ENCODE measurements around the gene PIR. TPM values are rescaled to one million over a fixed set of nuclear protein-coding genes. Genes with fewer than 3 reads are reported as not detected.

The PIR gene
- total and polyA plus RNA-seq, 2 donors (not counting 3 experiments of a cell fraction or from before 2014, with no cell fraction given), result 89.0 to 108 TPM

GRCh38 chrX:15475486-15475885 lies 17.6 kb downstream of the PIR start:
- H3K9me1 ChIP-seq (replicated peaks; ENCODE audit: control insufficient read depth, extremely low read depth, insufficient read depth, low read length), result no peaks in the 10 kb centered on the region
- peak; percentile 41 for DNase-seq (ENCODE audit: low read depth, low spot score)
- no peaks in the 10 kb centered on the region for H4K20me1 ChIP-seq (replicated peaks; ENCODE audit: control insufficient read depth, extremely low read depth, insufficient read depth, low read length)
- H3K36me3 ChIP-seq (ENCODE audit: control insufficient read depth in 2 of 2, extremely low read depth in 1 of 2, insufficient read depth in 2 of 2, low read length in 2 of 2), result peaks cover 0 to 5% of the 10 kb centered on the region in 2 experiments
- peaks cover 19% of the 10 kb centered on the region for H3K4me1 ChIP-seq (ENCODE audit: control insufficient read depth, extremely low read depth, insufficient read depth, low read length)
- BruUV-seq (replicated peaks), result TSS peak; percentile 96
- H3K27ac ChIP-seq (ENCODE audit: insufficient read depth, low read depth, low read length), result peak overlapping the region; percentile 76
- H2AFZ ChIP-seq (ENCODE audit: low read depth, low read length), result no peak overlapping the region
- no peak overlapping the region for H3K4me3 ChIP-seq (replicated peaks in 1 of 3; ENCODE audit: insufficient read depth in 1 of 3, low read depth in 1 of 3, low read length in 3 of 3)
- TF ChIP-seq POLR2A (IDR thresholded peaks at IDR 0.05; ENCODE audit: low read depth, low read length) (no peak), FOS (IDR thresholded peaks at IDR 0.05; ENCODE audit: borderline replicate concordance, insufficient read depth, low read length) (no peak)
- no peaks in the 10 kb centered on the region for H3K9me3 ChIP-seq (replicated peaks; ENCODE audit: control insufficient read depth, insufficient read depth, low read length)
- H3K79me2 ChIP-seq (ENCODE audit: control insufficient read depth, insufficient read depth, low read length), result peaks cover 29% of the 10 kb centered on the region
- H3K4me2 ChIP-seq (ENCODE audit: insufficient read depth, low read length), result peak overlapping the region; percentile 42
- peak overlapping the region; percentile 48 for H3K9ac ChIP-seq (replicated peaks; ENCODE audit: extremely low read depth, insufficient read depth, low read length)
- no peaks in the 10 kb centered on the region for H3K27me3 ChIP-seq (ENCODE audit: control insufficient read depth in 2 of 2, insufficient read depth in 2 of 2, low read length in 2 of 2)
- intact Hi-C loops (cut with micrococcal nuclease) (no loop called here), dilution Hi-C loops (cut with MboI; ENCODE audit: extremely low pct_ligation_motif_present, low sequenced_read_pairs) (no loop called here)
- ChIA-PET POLR2A (no interaction called here), CTCF (no interaction called here)
- peak; percentile 61 for FAIRE-seq

DNA sequence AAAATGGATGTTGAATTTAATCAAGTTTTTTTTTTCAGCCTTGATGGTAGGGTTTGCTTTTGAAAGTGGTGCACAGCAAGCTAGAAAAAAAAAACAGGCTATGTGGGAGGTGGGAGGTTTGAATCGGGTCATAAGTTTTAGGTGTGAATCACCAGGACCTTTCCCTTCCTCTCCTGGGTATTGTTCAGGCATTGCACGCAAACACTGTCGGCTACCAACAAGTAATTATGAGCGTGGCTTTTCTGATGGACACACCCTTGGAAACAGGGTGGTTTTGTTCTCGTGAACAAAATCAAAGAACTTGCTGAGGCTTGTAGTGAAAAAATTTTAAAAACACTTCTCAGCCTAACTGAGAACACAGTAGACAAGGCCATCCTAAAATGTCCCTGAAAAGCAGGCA lies 18.1 kb downstream of the PIR start:
- BruUV-seq (replicated peaks), result no TSS peak
- H3K9me1 ChIP-seq (replicated peaks; ENCODE audit: control insufficient read depth, extremely low read depth, insufficient read depth, low read length), result no peaks in the 10 kb centered on the region
- H3K9ac ChIP-seq (replicated peaks; ENCODE audit: extremely low read depth, insufficient read depth, low read length), result peak overlapping the region; percentile 48
- ChIA-PET CTCF (interaction anchor here (0.9 to 1.0 kb wide), 2 partner anchors 90 to 93 kb away, joined by 3 to 4 read pairs; no protein-coding TSS in a partner anchor), POLR2A (no interaction called here)
- peaks cover 19% of the 10 kb centered on the region for H3K4me1 ChIP-seq (ENCODE audit: control insufficient read depth, extremely low read depth, insufficient read depth, low read length)
- dilution Hi-C loops (cut with MboI; ENCODE audit: extremely low pct_ligation_motif_present, low sequenced_read_pairs), result no loop called here
- DNase-seq (ENCODE audit: low read depth, low spot score) (peak; percentile 68), FAIRE-seq (peak; percentile 85)
- H3K4me2 ChIP-seq (ENCODE audit: insufficient read depth, low read length), result peak overlapping the region; percentile 42
- H3K79me2 ChIP-seq (ENCODE audit: control insufficient read depth, insufficient read depth, low read length), result peaks cover 27% of the 10 kb centered on the region
- H3K27me3 ChIP-seq (ENCODE audit: control insufficient read depth in 2 of 2, insufficient read depth in 2 of 2, low read length in 2 of 2), result no peaks in the 10 kb centered on the region
- H3K27ac ChIP-seq (ENCODE audit: insufficient read depth, low read depth, low read length), result peak overlapping the region; percentile 76
- peaks cover 0 to 5% of the 10 kb centered on the region in 2 experiments for H3K36me3 ChIP-seq (ENCODE audit: control insufficient read depth in 2 of 2, extremely low read depth in 1 of 2, insufficient read depth in 2 of 2, low read length in 2 of 2)
- intact Hi-C loops (cut with micrococcal nuclease), result no loop called here
- H3K4me3 ChIP-seq (replicated peaks in 1 of 3; ENCODE audit: insufficient read depth in 1 of 3, low read depth in 1 of 3, low read length in 3 of 3), result no peak overlapping the region
- H4K20me1 ChIP-seq (replicated peaks; ENCODE audit: control insufficient read depth, extremely low read depth, insufficient read depth, low read length), result no peaks in the 10 kb centered on the region
- no peaks in the 10 kb centered on the region for H3K9me3 ChIP-seq (replicated peaks; ENCODE audit: control insufficient read depth, insufficient read depth, low read length)
- TF ChIP-seq FOS (IDR thresholded peaks at IDR 0.05; ENCODE audit: borderline replicate concordance, insufficient read depth, low read length) (peak; percentile 28), GATA2 (IDR thresholded peaks at IDR 0.05; ENCODE audit: insufficient read depth, insufficient read length, low read depth, low read length) (no peak)
- no peak overlapping the region for H2AFZ ChIP-seq (ENCODE audit: low read depth, low read length)
